GM12892 (cell line): ENCODE data around the gene TEAD3.

Experiments used
- POLR2A ChIP-seq: IDR thresholded peaks from 2 replicates; pipeline ENCODE4 v1.6.1; 2011; ENCODE audit warnings: low read depth, low read length, control low read depth
- TAF1 ChIP-seq: IDR thresholded peaks from 2 replicates; pipeline ENCODE4 v1.6.1; 2011; ENCODE audit warnings: low read depth, mild to moderate bottlenecking, control low read depth, low read length, borderline replicate concordance

DNA sequence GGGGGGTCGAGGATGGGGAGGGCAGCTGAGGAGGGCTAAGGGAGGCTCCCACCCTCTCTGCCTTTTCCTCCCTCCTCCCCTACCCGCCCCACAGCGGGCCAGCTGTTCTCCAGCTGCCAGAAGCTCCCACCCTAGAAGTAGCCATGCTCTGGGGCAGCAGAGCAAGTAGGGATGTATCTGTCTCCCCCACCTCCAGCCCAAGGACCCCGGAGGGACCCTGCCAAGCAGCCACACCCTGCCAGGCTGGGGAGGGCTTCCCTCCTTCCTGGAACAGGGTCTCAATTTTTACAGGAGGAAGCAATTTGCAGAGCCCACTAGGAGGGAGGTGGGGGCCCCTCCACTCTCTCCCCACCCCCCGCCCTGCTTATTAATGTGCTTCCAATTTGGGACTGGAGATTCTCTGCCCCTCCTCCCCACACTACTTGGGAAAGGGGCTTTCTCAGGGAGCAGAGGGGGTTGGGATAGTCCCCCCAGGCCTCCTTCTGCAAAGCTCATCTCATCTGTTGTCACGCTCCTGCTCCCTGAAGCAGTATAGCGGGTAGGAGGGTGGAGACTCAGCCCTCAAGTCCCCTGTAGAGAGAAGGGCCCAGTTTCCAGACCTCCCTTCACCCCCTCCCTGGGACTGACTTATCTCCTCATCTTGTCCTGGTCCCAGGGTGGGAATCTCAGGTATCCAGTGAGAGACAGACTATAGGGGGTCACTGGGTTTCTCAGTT, 4.5 kb downstream of the TEAD3 start:
- TF ChIP-seq TAF1 (no peak), POLR2A (no peak)
